NCI-H146 (cell line): ENCODE measurements around the gene DSCAM.
A peak's percentile ranks its signal among the peaks of the same experiment; 100 is the strongest.
"Not testable (repeated sequence)": the region's sequence is repeated elsewhere in the genome, so short reads cannot be mapped to it uniquely, and the experiment has no call there.

Experiments used
- DNase-seq: peaks from one replicate; lab custom pipeline; 2025; lab: John Stamatoyannopoulos, UW

Gene DSCAM

DNA sequence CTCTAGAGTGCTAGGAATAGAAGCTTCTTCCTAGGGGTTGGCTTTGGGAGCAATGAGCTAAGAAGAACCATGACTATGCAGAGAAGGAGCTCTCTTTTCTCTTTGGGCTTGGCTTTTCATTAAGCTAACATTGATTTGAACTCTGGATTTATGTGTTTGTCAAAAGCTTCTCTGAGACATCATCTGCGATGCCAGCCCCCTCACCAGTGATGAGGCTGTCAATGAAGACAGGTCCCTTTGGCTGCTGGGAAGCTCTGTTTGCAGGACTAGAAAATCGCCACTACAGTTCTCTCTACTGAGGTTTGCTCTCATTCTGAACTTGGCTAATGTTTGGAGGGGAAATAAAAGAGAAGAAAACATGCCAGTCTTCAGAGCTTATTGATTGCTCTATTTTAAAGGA is 794.7 kb downstream of the DSCAM start:
- no peak for DNase-seq

DNA sequence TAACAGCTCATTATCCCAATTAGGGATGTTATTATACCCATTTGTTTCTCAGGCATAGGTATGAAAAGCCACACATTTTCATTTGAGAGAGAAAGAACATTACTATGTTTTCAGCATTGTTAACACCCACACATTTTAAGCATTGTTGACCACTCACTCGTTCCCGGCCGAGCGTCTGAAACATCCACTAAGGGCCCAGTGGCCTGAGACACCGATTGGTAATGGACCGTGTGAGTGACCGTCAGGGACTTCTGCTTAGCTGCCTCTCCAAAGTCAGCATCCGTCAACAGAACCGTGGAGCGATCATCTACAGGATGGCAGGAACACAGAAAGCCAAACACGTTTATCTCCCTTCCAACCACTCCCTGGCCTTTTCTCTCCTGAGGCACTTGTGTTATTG is 795.2 kb downstream of the DSCAM start:
- DNase-seq = no peak

DNA sequence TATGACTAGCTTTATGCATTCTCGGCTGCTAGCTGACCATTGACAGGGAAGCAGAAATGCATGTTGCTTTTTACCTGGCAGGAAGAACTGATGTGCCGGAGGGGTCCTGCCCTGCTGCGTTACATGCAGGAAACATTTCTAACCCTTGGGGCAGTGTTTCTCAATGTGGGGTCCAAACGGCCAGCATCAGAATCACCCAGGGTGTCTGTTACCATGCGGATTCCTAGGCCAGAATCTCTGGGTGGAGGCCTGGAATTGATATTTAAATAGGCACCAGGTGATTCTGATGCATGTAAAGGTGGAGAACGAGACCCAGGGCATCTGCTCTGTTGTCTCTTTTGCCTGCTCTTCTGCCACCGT is 797.0 kb downstream of the DSCAM start:
- DNase-seq = peak; percentile 61

DNA sequence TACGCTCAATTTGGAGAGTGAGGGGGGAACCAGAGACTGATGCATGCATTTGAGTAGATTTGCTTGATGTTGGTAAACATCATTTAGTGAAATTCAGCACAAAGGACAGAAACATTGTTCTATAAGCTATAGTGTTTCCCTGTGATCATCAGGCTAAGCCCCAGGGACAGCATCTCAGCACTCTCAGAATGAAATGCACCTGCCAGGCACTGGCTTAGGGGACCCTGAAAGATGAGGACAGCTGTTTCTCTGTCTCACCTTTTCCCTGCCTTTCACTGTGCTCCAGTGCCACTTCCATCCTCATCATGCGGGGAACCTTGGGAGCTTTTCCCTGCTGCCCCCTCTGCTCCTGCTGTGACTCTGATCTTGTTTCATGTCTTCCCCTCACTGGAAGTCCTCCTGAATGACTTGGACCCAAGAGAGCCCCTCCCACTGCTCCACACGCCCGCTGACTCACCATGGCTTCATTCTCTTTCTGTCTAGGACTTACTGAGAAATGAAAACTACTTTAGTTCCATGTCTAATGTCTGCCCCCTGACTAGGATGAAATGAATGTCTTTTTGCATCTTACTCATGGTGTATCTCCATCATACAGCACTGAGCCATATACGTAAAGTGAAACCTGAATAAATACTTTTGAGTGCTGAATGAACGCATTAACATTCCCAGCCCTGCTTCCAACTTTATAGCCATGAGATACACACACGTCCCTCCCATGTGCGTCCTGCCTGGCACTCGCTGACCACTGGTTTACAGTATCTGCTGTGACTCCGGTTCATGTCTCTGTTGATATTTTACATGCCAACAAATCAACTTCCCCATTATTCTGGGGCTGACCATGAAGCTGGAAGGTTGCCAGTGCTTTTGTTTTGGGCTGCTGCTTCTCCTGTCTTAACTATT is 797.7 kb downstream of the DSCAM start:
- peak; percentile 61 for DNase-seq

DNA sequence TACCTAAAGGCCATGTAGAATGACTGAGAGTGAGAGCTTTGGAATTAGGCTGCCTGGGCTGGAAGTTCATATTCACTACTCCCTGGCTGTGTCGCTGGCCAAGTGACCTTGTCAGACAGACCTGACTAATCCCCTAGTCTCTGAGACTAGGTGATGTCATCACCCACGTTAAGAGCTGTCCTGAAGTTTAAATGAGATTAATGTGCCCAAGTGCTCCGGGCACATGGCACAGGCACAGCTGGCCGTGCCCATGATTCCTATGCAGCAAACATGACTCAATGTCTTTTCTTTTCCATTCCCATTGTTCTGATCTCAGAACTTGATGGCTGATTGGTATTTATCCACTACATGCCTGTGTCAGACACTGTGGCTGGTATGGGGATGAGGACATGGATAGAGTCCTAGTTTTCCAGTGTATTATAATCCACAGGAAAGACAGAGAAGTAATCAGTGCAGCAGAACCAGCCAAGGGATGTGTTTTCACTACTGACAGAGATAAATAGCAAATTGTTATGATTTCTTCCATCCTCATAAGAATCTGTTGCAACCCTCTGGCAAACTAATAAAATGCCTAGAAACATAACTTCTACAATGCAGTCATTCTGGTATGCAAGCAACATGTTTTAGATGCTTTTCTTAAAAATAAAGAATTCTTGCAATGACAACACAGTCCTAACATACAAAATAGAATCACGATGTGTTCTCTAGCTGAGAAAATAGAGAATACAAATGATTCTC is 798.8 kb downstream of the DSCAM start:
- DNase-seq = no peak

DNA sequence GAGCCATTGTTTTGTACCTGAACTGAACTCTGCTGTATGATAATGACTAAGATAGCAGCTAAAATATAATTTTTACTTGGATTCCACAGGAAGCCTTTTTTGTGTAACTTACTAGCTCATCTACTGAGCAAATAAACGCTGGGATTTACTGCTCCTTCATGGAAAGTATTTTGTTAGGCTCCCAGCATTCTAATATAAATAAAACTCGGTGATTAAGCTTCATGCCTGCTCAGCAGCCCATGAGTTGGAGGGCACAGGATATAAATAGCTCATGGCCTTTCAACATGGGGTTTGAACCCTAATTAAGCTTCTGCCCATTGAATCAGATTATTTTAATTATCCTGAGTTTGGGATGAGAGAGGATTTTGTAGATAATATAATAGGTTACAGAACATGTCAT is 799.7 kb downstream of the DSCAM start:
- DNase-seq = no peak

DNA sequence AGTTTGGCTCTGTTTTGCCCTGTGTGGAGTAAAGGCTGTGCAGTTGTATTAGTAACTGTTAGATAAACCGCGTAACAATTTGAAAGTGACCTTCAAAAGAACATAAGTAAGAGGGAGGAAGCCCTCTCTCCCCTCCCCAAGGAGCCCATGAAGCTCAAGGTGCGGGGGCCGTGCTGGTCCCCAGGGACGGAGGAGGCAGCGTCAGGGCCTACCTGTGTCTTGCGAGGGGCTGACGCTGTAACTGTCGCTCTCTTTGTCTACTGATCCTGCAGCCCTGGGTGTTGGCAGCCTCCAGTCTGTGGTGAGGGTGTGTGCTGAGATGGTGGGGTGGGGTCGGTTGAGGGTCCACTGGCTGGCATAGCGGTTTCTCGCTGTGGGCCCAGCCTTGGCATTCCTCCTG is 803.1 kb downstream of the DSCAM start:
- no peak for DNase-seq

DNA sequence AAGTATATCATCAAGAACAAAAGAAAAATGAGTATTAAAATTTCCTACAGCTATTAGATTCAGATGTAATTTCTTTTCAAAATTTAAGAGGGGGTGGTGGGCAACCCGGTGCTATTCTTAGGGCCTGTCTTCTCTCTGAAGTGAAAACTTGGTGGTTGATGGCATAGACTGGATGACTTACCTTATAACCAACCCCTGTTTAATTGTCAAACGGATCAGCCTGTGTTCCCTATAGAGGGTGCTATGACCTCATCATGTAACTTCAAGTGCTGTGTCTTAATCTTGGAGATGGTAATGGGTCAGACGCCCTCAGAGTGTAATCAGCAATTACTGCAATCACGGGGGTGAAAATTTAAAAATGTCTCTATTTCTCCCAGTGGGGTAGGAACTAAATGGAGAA is 803.5 kb downstream of the DSCAM start:
- peak; percentile 33 for DNase-seq

DNA sequence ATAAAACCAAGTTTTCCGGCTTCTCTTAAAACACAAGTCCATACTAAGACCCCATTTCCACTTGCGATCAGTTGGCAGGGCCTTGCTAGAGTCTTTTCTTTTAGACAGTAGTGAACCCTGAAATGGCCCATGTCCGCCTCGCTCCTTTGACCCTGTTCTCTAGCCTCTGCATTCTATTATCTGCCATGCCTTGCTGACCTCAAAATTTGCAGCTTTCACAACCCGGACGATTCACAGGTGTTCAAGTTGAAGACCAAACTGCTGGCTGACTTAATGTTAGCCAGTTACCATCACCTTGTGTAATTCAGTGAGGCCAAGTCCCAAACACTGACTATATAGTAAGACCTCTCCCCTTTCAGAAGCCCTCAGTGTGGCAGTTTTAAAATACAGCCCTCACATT is 805.5 kb downstream of the DSCAM start:
- no peak for DNase-seq

DNA sequence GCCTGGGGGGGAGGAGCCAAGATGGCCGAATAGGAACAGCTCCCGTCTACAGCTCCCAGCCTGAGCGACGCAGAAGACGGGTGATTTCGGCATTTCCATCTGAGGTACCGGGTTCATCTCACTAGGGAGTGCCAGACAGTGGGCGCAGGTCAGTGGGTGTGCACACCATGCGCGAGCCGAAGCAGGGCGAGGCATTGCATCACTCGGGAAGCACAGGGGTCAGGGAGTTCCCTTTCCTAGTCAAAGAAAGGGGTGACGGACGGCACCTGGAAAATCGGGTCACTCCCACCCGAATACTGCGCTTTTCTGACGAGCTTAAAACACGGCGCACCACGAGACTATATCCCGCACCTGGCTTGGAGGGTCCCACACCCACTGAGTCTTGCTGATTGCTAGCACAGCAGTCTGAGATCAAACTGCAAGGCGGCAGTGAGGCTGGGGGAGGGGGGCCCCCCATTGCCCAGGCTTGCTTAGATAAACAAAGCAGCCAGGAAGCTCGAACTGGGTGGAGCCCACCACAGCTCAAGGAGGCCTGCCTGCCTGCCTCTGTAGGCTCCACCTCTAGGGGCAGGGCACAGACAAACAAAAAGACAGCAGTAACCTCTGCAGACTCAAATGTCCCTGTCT is 813.7 kb downstream of the DSCAM start:
- DNase-seq = not testable (repeated sequence)

DNA sequence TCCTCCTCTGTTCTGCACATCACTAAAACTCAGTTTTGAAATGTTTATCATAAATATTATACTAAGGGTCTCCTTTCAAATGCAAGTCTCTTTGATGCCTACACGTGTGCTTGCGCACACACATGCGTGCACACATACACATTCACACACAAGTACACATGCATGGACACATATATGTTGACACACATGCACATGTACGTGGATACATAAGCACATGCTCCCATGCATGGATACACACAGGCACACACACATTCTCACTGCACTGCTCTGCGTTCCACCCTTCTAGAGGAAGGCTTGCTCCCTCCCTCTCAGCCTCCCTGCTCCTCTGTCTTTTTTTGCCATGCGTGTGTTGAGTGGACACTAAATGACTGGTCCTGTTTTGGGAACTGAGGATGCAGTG is 817.1 kb downstream of the DSCAM start:
- DNase-seq = no peak

DNA sequence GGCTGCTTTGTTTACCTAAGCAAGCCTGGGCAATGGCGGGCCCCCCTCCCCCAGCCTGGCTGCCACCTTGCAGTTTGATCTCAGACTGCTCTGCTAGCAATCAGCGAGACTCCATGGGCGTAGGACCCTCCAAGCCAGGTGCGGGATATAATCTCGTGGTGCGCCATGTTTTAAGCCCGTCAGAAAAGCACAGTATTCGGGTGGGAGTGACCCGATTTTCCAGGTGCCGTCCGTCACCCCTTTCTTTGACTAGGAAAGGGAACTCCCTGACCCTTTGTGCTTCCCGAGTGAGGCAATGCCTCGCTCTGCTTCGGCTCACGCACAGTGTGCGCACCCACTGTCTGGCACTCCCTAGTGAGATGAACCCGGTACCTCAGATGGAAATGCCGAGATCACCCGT is 818.6 kb downstream of the DSCAM start:
- not testable (repeated sequence) for DNase-seq

DNA sequence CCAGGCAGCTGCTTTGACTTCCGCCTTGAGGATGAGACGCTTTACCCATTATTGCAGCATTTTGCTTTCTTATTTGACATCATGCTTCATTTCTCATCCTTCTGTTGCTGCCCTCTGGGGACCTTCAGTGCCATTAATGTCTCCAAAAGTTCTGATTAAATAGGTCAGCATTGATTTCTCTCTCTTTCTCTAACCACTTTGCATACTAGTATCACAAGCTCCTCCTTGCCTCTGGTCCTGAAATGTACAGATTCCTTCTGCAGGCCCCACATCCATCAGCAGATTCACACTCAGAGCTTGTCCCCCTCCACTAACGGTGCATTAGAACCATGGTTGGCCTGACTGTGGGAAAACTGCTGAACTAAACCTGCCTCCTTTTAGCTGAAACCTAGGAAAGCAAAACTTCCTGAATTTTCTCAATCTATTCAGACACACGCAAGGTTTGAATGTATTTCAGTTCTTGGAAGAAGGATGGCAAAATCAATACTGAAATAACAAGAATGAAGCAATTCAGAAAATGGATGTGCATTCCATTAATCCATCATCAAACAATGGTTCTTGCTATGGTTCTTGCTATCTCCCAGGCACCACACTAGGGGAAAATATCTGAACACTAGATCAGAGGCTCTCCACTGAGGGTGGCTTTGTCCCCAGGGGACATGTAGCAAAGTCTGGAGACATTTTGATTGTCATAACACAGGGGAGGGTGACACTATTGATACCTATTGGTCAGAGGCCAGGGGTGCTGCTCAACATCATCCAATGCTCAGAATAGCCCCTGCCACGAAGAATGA is 825.2 kb downstream of the DSCAM start:
- no peak for DNase-seq

DNA sequence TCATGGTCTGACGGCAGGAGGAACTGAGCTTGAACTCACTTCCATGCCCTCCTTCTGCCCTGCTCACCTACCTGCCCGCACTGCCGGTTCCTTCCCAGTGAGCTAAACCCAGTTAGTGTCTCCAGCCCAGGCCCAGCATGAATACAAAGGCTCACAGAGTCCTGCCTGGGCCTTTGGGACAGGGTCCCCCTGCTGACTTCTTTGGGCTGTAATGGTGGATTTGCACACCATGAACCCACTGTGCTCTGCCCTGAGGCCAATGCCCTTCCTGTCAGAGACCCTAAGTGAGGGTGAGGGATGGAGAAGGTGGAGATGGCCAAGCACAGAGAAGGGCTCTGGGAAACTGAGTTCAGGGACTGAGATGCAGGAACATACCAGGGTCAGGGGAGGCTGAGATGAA is 826.3 kb downstream of the DSCAM start:
- DNase-seq = no peak

DNA sequence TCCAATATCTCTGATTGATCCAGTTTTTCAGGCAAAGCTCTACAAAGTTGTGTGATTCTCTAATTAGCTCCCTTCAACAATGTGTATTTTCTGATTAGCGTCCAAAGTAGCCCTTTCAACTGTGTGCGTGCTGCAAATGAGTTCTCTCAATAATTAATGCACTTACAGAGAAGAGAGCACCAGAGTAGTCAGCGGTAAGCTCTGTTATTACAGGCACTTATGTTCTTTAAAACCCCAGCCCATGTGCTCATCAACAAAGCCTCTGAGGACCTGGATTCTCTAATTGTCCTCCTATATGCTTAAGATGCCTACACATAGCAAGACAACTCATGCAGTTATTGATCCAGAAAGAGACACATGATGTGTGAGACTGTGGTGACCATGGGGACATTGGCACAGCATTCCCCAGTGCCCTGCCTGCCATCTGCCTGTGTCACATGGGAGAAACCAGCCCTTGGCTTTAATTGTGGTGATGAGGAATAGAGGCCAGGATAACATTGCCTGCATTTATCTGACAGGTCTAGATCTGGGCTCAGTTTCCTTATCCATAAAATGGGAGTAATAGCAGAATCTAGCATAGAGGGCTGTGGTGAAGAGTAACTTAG is 828.0 kb downstream of the DSCAM start:
- DNase-seq = no peak

DNA sequence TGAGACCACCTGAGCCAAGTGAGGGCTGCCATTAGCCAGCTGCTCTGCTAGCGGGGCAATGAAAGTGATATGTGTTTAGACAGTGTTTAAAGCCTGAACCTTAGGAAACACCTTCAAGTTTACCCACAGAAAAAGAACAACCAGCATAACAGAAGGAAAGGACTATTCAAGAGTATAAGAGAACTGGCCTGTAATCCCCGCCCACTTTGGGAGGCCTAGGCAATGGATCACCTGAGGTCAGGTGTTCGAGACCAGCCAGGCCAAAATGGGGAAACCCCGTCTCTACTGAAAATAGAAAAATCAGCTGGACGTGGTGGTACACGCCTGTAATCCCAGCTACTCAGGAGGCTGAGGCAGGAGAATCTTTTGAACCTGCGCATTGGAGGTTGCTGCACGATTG is 830.3 kb downstream of the DSCAM start:
- DNase-seq = no peak

DNA sequence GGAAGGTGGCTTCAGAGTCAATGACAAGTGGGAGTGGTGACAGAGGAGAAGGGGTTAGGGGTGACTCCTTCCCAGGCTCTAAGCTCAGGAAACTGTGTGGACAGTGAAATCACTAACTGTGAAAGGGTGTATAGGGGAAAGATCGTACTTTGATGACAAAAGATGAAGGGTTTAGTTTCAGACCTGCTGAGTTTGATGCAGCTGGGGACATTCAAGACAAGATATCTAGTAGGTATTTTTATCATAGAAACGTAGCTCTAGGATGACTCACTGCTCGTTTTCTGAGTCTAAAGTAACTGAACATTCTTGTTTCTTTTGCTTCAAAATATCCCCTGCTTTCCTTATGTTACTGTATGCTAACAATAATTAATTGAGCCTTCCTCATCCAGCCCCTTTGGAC is 830.7 kb downstream of the DSCAM start:
- DNase-seq = no peak

DNA sequence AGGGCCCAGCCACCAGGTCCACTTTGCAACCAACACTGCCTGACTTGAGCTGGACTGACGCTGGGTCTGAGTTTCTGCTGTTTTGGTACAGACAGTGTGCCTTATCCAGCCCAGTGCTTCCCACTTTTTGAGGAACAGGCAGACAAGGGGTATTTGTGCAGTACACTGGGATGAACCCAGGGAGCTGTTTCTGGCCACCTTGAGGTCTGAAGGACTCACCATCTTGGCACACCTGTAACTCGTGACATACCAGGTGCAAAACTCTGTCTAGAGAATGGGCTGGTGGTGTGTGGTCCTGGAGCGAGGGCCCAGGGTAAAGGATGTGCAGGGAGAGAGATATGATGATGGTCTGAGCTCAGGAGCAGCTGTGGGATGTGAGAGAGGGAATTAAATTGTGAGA is 831.1 kb downstream of the DSCAM start:
- DNase-seq = no peak

DNA sequence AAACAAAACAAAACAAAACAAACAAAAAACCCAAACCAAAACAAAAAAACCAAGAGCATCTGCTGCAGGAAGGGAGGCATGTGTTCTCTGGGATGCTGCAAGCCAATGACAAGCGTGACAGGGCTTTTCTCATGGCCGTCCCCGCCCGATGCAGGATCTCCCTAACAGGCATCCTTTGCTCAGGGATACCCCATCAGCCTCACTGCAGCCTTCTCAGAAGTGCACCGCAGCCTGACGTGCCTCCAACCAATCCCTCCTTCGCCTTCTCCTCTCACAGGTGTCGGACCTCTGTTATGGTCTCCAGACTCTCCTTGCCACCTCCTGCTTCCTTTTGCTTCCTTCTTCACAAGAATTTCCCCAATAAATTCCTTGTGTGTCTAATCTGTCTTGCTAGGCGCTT is 832.6 kb downstream of the DSCAM start:
- no peak for DNase-seq

DNA sequence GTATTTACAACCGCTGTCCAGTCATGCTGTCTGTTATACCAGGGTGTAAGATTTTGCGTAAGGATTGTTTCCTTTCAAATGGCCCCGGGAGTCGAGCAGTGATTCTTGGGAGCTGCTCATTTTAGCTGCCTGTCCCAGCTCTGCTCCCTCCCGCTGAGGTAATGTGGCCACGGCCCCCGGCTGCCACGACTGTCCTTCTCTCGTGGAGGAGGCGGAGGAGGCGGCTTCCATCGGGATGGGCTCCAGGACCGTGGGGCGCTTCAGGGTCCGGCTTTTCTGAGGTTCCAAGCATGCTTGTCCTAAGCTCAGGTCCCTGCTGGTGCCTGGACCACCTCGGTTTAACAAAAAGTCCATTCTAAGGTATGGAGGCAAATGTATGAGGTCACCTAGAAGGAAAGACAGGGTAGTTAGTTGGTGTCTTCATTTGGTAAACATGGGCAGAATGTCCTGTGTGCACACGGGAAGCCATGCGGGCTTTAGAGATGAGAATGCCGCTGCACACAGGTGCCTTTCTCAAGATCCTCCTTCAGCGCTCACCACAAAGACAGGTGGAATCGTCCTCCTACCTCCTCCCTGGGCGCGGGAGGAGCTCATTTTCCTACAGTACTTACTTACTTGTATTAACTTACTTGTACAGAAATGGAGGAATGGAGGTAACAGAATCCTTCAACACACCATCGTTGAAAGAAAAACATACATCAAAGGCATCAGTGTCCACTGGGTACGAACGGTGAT is 833.8 kb downstream of the DSCAM start:
- DNase-seq = no peak

DNA sequence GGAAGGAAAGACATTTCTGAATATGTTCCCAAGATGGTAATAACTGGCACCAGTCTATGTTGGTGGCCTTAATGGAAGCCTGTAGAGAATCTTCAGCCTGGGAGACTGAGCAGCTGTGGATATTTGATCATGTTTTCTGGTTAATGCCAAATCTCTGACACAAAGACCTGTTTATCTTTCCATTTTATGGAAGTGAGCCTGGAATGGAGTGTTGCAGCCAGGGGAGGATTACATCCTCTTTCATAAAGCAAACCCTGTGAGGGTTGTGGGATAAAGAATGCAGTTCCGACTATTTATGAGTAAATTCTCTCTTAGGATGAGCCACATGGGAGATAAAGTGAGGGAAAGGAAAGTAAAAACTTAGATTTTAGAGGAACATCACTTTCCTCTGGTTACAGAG is 835.6 kb downstream of the DSCAM start:
- no peak for DNase-seq
